Hepatocyte (in vitro differentiated cells): ENCODE measurements around the gene LLGL2.

ENCODE experiments used
- EZH2 ChIP-seq: fragments of 200-600 bp; sonication (generic); IDR thresholded peaks from 2 replicates; pipeline ENCODE4 v1.6.1; 2016; ENCODE audit warnings: antibody characterized with exemption, mild to moderate bottlenecking, borderline replicate concordance
- TF ChIP-seq, protein P1 (sequence below): fragments of 200-600 bp; sonication (generic); IDR thresholded peaks from 2 replicates; pipeline ENCODE4 v1.5.1; 2016; ENCODE audit warnings: antibody characterized with exemption, mild to moderate bottlenecking; ENCODE audit not compliant: poor library complexity

DNA sequence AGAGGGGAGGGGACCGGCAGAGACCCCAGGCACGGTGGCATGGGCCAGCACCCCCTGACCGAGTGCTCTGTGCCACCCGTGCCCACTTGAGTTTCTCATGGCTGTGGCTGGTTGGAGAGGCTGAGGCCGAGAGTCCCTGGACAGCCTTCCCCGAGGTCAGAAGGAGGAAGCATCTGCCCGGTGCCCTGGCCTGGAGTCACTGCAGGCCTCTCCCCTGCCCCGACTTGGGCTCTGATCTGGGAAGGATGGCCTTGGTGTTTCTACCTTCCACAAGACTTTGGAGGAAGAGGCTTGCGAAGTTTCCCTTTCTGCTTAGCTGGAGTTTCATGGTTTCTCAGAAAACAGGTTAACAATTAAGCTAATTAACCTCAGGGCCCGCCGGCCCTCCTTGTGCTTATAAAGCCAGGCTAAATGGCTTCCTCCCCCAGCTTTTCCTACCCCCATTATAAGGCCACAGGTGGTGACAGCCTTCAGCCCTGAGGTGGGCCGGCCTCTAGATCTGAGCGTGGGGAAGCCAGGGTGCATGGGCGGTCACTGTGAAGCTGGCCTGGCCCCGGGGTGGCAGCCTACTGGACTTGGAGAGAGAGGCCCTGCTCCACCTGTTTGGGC is 17.3 kb downstream of the LLGL2 start:
- TF ChIP-seq, protein P1, sequence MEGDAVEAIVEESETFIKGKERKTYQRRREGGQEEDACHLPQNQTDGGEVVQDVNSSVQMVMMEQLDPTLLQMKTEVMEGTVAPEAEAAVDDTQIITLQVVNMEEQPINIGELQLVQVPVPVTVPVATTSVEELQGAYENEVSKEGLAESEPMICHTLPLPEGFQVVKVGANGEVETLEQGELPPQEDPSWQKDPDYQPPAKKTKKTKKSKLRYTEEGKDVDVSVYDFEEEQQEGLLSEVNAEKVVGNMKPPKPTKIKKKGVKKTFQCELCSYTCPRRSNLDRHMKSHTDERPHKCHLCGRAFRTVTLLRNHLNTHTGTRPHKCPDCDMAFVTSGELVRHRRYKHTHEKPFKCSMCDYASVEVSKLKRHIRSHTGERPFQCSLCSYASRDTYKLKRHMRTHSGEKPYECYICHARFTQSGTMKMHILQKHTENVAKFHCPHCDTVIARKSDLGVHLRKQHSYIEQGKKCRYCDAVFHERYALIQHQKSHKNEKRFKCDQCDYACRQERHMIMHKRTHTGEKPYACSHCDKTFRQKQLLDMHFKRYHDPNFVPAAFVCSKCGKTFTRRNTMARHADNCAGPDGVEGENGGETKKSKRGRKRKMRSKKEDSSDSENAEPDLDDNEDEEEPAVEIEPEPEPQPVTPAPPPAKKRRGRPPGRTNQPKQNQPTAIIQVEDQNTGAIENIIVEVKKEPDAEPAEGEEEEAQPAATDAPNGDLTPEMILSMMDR: no peak
- no peak for TF ChIP-seq EZH2
